PC-9 (cell line): ENCODE results near the gene USP49. TPM values are rescaled to one million over a fixed set of nuclear protein-coding genes. Genes with fewer than 3 reads are reported as not detected.
A peak's percentile ranks its signal among the peaks of the same experiment; 100 is the strongest.
"Not testable (repeated sequence)": the region's sequence is repeated elsewhere in the genome, so short reads cannot be mapped to it uniquely, and the experiment has no call there.

Source experiments
- Bru-seq: library from RNA; stranded (reverse); fragments of 400-500 nt; gene quantifications from one replicate; lab custom pipeline; 2021; lab: Mats Ljungman, UMichigan
- BruChase-seq, 2 experiments: library from RNA; stranded (reverse); fragments of 400-500 nt; gene quantifications; one replicate each; lab custom pipeline; 2021; lab: Mats Ljungman, UMichigan
- BruUV-seq: library from RNA; stranded (reverse); fragments of 400-500 nt; replicated peaks from 2 replicates; lab custom pipeline; 2021; lab: Mats Ljungman, UMichigan
- CTCF ChIA-PET: fragments of 300-600 bp; sonication (Branson Sonifier 250); formaldehyde crosslinking; loops from one replicate; lab custom pipeline; 2022; ENCODE audit warnings: antibody characterized with exemption; lab: Charles Lee
- POLR2A ChIA-PET: fragments of 300-600 bp; sonication (Branson Sonifier 250); formaldehyde crosslinking; loops from one replicate; lab custom pipeline; 2022; ENCODE audit warnings: antibody characterized with exemption; ENCODE audit not compliant: unreplicated experiment; lab: Charles Lee
- DNase-seq, 2 experiments: peaks; one replicate each; pipeline versions ENCODE4 v3.0.0 to v3.0.0-alpha.2; 2015 to 2022; ENCODE audit warnings: mixed read lengths in 1 of 2
- H2AFZ ChIP-seq: fragments of 200-600 bp; sonication (generic); 2 replicates; pipeline ENCODE4 v1.8.1; 2017; ENCODE audit warnings: antibody characterized with exemption
- H3F3A ChIP-seq: fragments of 200-600 bp; sonication (generic); 2 replicates; pipeline ENCODE4 v1.8.1; 2017; ENCODE audit warnings: antibody characterized with exemption, mild to moderate bottlenecking, low read depth; ENCODE audit not compliant: insufficient read depth
- H3K27ac ChIP-seq: fragments of 200-600 bp; sonication (generic); 2 replicates; pipeline ENCODE4 v1.6.1; 2016; ENCODE audit warnings: mixed run types
- H3K27me3 ChIP-seq: fragments of 200-600 bp; sonication (generic); 2 replicates; pipeline ENCODE4 v1.6.1; 2016; ENCODE audit warnings: low read depth, mixed run types; ENCODE audit not compliant: insufficient read depth
- H3K36me3 ChIP-seq: fragments of 200-600 bp; sonication (generic); 2 replicates; pipeline ENCODE4 v1.6.1; 2016; ENCODE audit warnings: low read depth, mixed run types
- H3K4me1 ChIP-seq: fragments of 200-600 bp; sonication (generic); replicated peaks from 2 replicates; pipeline ENCODE4 v1.6.1; 2016; ENCODE audit warnings: mixed run types; ENCODE audit not compliant: insufficient read depth
- H3K4me2 ChIP-seq: fragments of 200-600 bp; sonication (generic); 2 replicates; pipeline ENCODE4 v1.6.1; 2017; ENCODE audit warnings: mixed run types
- H3K4me3 ChIP-seq: fragments of 200-600 bp; sonication (generic); 2 replicates; pipeline ENCODE4 v1.6.1; 2016; ENCODE audit warnings: mixed run types
- H3K79me2 ChIP-seq: fragments of 200-600 bp; sonication (generic); 2 replicates; pipeline ENCODE4 v1.6.1; 2017; ENCODE audit warnings: low read depth, mixed run types
- H3K9me2 ChIP-seq: fragments of 200-600 bp; sonication (generic); 2 replicates; pipeline ENCODE4 v1.8.1; 2017; ENCODE audit warnings: mild to moderate bottlenecking; ENCODE audit not compliant: insufficient read depth
- H3K9me3 ChIP-seq: fragments of 200-600 bp; sonication (generic); 2 replicates; pipeline ENCODE4 v1.8.1; 2016; ENCODE audit warnings: low read depth; ENCODE audit not compliant: insufficient read depth
- H4K20me1 ChIP-seq: fragments of 200-600 bp; sonication (generic); 2 replicates; pipeline ENCODE4 v1.8.1; 2017; ENCODE audit not compliant: insufficient read depth
- CTCF ChIP-seq: fragments of 200-600 bp; sonication (generic); conservative IDR thresholded peaks from 2 replicates; pipeline ENCODE4 v1.6.1; 2017; ENCODE audit warnings: mixed run types, antibody characterized with exemption, mild to moderate bottlenecking, moderate library complexity
- EZH2 ChIP-seq: fragments of 200-600 bp; sonication (generic); IDR thresholded peaks from 2 replicates; pipeline ENCODE4 v1.8.0; 2017; ENCODE audit warnings: antibody characterized with exemption, low read depth
- intact Hi-C: fragments of 100-400 bp; cut with micrococcal nuclease; formaldehyde crosslinking; loops from one replicate; pipeline ENCODE4 v1.10.0; 2022; ENCODE audit not compliant: unreplicated experiment
- long read RNA-seq: library from polyadenylated mRNA; stranded (forward); transcript quantifications from one replicate; pipeline ENCODE4 v2.0.0, GENCODE V29; 2022
- total RNA-seq: library from RNA; stranded (reverse); gene quantifications from 2 replicates; pipeline ENCODE4 v1.2.3, GENCODE V29; 2021

Gene USP49
- total RNA-seq (10.9 and 13.9 TPM in 2 replicates), Bru-seq, nascent RNA (percentile 65 among the genes with signal in this experiment), BruChase-seq, experiment 1, labeled RNA remaining after a 2-hour chase (percentile 69 among the genes with signal in this experiment), BruChase-seq, experiment 2, labeled RNA remaining after a 6-hour chase (percentile 61 among the genes with signal in this experiment)
- long read RNA-seq, partial matches to known transcripts, result 0 of 61 reads
- long read RNA-seq, other reads (novel, unspliced or antisense), result 61 of 61 reads

GRCh38 chr6:41895300-41896233, at the start of gene USP49:
Gene USP49, minus strand, starts transcription at chr6:41895375. Its CDS starts 88,392 bp downstream, at chr6:41806983.
- Histone ChIP-seq H3K4me1 (peaks cover 16% of the 10 kb centered on the region), H3K79me2 (no peaks in the 10 kb centered on the region), H2AFZ (peak within 1 kb of the TSS; percentile 77), H3K4me2 (peak within 1 kb of the TSS; percentile 97), H3K9me3 (no peaks in the 10 kb centered on the region), H4K20me1 (no peaks in the 10 kb centered on the region; the same call in 1 of the 2 replicates), H3K27me3 (no peaks in the 10 kb centered on the region), H3K9me2 (no peaks in the 10 kb centered on the region), H3K27ac (peak within 1 kb of the TSS; percentile 79), H3K4me3 (peak within 1 kb of the TSS; percentile 69), H3K36me3 (0 out of 2 replicates have a peak, but pooled peaks cover 5% of the 10 kb centered on the region), H3F3A (peaks cover 17% of the 10 kb centered on the region; the same call in 1 of the 2 replicates)
- CTCF ChIA-PET, result interaction anchor here (0.6 to 0.7 kb wide), 2 partner anchors 107 to 148 kb away, joined by 3 to 8 read pairs; no protein-coding TSS in a partner anchor
- DNase-seq, result peak; percentile 79 to 85
- POLR2A ChIA-PET, result interaction anchor here (0.6 to 0.7 kb wide), 5 partner anchors 25 to 1089 kb away, joined by 3 to 6 read pairs (median 6); partner anchors contain the start of genes MED20 and PPP2R5D
- no peak for TF ChIP-seq EZH2
- TF ChIP-seq CTCF, result no peak
- intact Hi-C loops, result loop anchor here (2.0 kb wide), 1 partner anchor 25 kb away; the partner anchor contains the start of genes BYSL and MED20
- TSS peak; percentile 65 for BruUV-seq

DNA sequence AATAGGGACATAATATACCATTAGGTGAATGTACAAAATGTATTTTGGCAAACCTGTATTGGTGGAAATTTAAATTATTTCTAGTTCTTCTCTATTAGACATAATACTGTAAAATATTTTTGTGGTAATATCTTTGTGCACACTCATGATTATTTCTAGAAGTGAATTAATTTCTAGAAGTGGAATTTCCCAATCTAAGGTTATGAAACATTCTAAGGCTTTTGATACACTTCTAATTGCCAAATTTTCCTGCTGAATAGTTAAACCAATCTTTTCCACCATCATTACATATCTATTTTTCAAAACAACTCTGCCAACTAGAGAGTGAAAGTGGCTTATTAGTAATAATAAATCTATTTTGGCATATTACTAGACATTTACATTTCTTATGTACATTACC, 48.3 kb upstream of the USP49 start:
- TF ChIP-seq EZH2 (no peak), CTCF (no peak)
- Histone ChIP-seq H4K20me1 (no peaks in the 10 kb centered on the region), H3K9me3 (no peaks in the 10 kb centered on the region), H2AFZ (no peak overlapping the region), H3K4me3 (no peak overlapping the region), H3K79me2 (peaks cover 15% of the 10 kb centered on the region), H3K27me3 (no peaks in the 10 kb centered on the region), H3F3A (peaks cover 17% of the 10 kb centered on the region), H3K4me1 (peaks cover 27% of the 10 kb centered on the region), H3K9me2 (no peaks in the 10 kb centered on the region), H3K4me2 (no peak overlapping the region), H3K27ac (no peak overlapping the region), H3K36me3 (no peaks in the 10 kb centered on the region)
- BruUV-seq, result no TSS peak
- DNase-seq, result no peak
- intact Hi-C loops, result no loop called here
- ChIA-PET CTCF (interaction anchor here (0.7 kb wide), 1 partner anchor 1152 kb away, joined by 16 read pairs; no protein-coding TSS in a partner anchor), POLR2A (no interaction called here)

- H3K27ac ChIP-seq, H3K27me3 ChIP-seq, BruUV-seq, H2AFZ ChIP-seq, DNase-seq, H3K4me3 ChIP-seq, H3K9me3 ChIP-seq, H3K9me2 ChIP-seq, H4K20me1 ChIP-seq, H3K36me3 ChIP-seq: not testable (repeated sequence)
- peaks cover 15% of the 10 kb centered on the region for H3K79me2 ChIP-seq
- POLR2A ChIA-PET, result interaction anchor here (0.6 kb wide), 1 partner anchor 11 kb away, joined by 12 read pairs; no protein-coding TSS in a partner anchor
- H3K4me1 ChIP-seq, result peaks cover 27% of the 10 kb centered on the region
- peaks cover 17% of the 10 kb centered on the region for H3F3A ChIP-seq
- CTCF ChIA-PET, result interaction anchor here (0.7 to 0.9 kb wide), 2 partner anchors 25 to 1153 kb away, joined by 5 to 16 read pairs; no protein-coding TSS in a partner anchor
- intact Hi-C loops, result loop anchor here (1.0 kb wide), 2 partner anchors 24 to 48 kb away; no protein-coding TSS in a partner anchor
- H3K4me2 ChIP-seq, result peak overlapping the region; percentile 100
These were observed 47.7 kb upstream of the USP49 start for GRCh38 chr6:41942882-41943281.
